Measurements from ENCODE around the gene TPD52L1.

DNA sequence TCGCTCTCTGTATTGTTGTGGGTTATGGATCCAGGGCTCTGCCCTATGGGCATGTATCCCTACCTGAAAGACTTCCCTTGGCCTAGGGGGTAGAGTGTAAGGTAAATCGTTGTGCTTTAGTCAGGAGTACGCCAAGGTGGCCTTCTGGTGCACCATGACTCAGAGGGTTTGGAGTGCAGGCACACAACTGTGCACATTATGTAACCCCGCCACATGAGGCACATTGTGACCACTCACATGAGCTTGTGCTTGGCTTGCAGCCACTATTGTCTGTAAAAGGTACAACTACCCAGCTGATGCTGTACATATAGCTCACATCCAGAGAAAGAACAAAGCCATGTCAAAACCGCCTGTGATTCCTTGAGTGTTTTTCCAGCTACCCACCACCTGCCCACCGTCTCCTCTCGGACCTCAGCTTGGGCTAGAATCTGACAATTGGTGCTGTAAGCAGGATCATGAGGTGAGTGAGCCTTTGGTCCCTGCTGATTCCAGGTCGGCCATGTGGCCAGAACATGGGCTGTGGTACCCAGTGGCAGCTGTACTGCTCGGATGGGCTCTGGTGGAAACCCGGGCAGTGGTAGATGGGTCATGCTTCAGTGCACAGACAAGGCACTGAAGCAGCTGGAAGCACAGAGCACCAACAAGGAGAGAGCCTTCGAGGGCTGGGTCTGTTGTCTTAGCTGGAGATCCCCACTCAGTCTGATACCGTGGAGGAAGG is 114.4 kb downstream of the TPD52L1 start:
- TF ChIP-seq CTCF (IDR thresholded peaks at IDR 0.05) (no peak), POLR2A (IDR thresholded peaks at IDR 0.05) (no peak)

Measured in testis (tissue), 2 donors.